ENCODE data around the gene FANK1. TPM values are rescaled to one million over a fixed set of nuclear protein-coding genes. Genes with fewer than 3 reads are reported as not detected.
A peak's percentile ranks its signal among the peaks of the same experiment; 100 is the strongest.

FANK1 gene
- total and polyA plus RNA-seq, 2 experiments from 2014 or later = 2.9 to 6.0 TPM

DNA sequence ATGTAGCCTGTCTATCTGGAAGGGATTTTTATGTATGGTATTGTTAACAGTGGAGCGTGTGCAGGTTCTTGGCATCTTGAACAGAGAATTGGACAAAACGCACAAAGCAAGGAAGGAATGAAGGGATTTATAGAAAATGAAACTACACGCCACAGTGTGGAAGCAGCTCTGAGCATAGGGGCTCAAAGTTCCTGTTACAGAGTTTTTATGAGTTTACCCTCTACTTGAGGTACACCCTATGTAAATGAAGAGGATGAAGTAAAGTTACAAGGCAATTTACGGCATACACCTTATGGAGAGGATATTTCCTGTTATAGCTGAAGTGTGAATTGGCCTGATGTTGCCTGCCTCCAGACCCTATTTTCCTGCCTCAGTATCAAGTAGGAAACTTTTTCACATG, 33.3 kb downstream of the FANK1 start:
- Histone ChIP-seq H3K4me1 (ENCODE audit: insufficient read depth) (no peaks in the 10 kb centered on the region), H3K36me3 (replicated peaks; ENCODE audit: insufficient read depth, low read depth) (no peaks in the 10 kb centered on the region), H4K20me1 (ENCODE audit: insufficient read depth, poor library complexity, severe bottlenecking) (no peaks in the 10 kb centered on the region), H3K9me3 (ENCODE audit: low read depth) (no peaks in the 10 kb centered on the region), H3K27me3 (no peaks in the 10 kb centered on the region), H2AFZ (no peak overlapping the region), H3K27ac (peak overlapping the region; percentile 70), H3K79me2 (no peaks in the 10 kb centered on the region), H3K9me2 (replicated peaks; ENCODE audit: insufficient read depth) (no peaks in the 10 kb centered on the region), H3K4me2 (peak overlapping the region; percentile 57), H3K4me3 (no peak overlapping the region)
- 84% methylated on average over 4 of the region's 4 CpGs for WGBS (ENCODE audit: low lambda C conversion rate, missing lambda C conversion rate)
- peak; percentile 13 for DNase-seq (ENCODE audit: low spot score)
- TF ChIP-seq, protein P1, sequence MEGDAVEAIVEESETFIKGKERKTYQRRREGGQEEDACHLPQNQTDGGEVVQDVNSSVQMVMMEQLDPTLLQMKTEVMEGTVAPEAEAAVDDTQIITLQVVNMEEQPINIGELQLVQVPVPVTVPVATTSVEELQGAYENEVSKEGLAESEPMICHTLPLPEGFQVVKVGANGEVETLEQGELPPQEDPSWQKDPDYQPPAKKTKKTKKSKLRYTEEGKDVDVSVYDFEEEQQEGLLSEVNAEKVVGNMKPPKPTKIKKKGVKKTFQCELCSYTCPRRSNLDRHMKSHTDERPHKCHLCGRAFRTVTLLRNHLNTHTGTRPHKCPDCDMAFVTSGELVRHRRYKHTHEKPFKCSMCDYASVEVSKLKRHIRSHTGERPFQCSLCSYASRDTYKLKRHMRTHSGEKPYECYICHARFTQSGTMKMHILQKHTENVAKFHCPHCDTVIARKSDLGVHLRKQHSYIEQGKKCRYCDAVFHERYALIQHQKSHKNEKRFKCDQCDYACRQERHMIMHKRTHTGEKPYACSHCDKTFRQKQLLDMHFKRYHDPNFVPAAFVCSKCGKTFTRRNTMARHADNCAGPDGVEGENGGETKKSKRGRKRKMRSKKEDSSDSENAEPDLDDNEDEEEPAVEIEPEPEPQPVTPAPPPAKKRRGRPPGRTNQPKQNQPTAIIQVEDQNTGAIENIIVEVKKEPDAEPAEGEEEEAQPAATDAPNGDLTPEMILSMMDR (IDR thresholded peaks at IDR 0.05; ENCODE audit: poor library complexity) = no peak
- TF ChIP-seq EZH2phosphoT487 (IDR thresholded peaks at IDR 0.05; ENCODE audit: low read depth, severe bottlenecking, unreplicated experiment) (no peak), EZH2 (IDR thresholded peaks at IDR 0.05; ENCODE audit: borderline replicate concordance) (no peak)

DNA sequence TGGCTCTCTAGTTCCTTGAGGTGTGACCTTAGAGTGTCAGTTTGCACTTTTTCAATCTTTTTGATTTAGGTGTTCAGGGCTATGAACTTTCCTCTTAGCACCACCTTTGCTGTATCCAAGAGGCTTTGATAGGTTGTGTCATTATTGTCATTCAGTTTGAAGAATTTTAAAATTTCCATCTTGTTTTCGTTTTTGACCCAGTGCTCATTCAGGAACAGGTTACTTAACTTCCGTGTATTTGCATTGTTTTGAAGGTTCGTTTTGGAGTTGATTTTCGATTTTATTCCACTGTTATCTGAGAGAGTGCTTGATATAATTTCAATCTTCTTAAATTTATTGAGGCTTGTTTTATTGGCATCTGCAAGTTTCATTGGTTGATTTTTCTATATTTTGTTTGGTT, 37.3 kb downstream of the FANK1 start:
- Histone ChIP-seq H4K20me1 (ENCODE audit: insufficient read depth, poor library complexity, severe bottlenecking) (no peaks in the 10 kb centered on the region), H3K4me3 (no peak overlapping the region), H3K9me2 (replicated peaks; ENCODE audit: insufficient read depth) (no peaks in the 10 kb centered on the region), H3K79me2 (no peaks in the 10 kb centered on the region), H3K9me3 (ENCODE audit: low read depth) (no peaks in the 10 kb centered on the region), H3K4me2 (no peak overlapping the region), H3K36me3 (replicated peaks; ENCODE audit: insufficient read depth, low read depth) (no peaks in the 10 kb centered on the region), H3K4me1 (ENCODE audit: insufficient read depth) (no peaks in the 10 kb centered on the region), H3K27ac (no peak overlapping the region), H2AFZ (no peak overlapping the region), H3K27me3 (no peaks in the 10 kb centered on the region)
- WGBS (ENCODE audit: low lambda C conversion rate, missing lambda C conversion rate) = 80% methylated on average over 4 of the region's 4 CpGs
- no peak for DNase-seq (ENCODE audit: low spot score)
- no peak for TF ChIP-seq EZH2 (IDR thresholded peaks at IDR 0.05; ENCODE audit: borderline replicate concordance)
- TF ChIP-seq, protein P1 (IDR thresholded peaks at IDR 0.05; ENCODE audit: poor library complexity) = no peak
- TF ChIP-seq EZH2phosphoT487 (IDR thresholded peaks at IDR 0.05; ENCODE audit: low read depth, severe bottlenecking, unreplicated experiment) = no peak

DNA sequence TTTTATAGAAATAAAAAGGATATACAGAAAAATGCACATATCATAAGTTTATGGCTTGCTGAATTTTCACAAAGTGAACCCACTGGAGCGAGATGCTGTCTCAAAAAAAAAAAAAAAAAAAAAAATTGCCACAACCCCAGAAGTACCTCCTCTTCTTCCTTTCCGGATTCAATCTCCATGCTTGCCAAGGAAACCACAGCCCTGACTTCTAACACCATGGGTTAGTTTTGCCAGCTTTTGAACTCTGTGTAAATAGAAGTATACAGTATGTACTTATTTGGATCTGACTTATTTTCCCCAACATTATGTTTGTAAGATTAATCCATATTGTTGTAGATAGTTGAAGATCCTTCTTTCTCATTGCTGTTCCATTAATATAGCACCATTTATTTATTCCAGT, 40.0 kb downstream of the FANK1 start:
- Histone ChIP-seq H3K4me1 (ENCODE audit: insufficient read depth) (no peaks in the 10 kb centered on the region), H3K27ac (no peak overlapping the region), H3K36me3 (replicated peaks; ENCODE audit: insufficient read depth, low read depth) (no peaks in the 10 kb centered on the region), H3K9me3 (ENCODE audit: low read depth) (no peaks in the 10 kb centered on the region), H2AFZ (no peak overlapping the region), H3K27me3 (no peaks in the 10 kb centered on the region), H3K4me3 (no peak overlapping the region), H4K20me1 (ENCODE audit: insufficient read depth, poor library complexity, severe bottlenecking) (no peaks in the 10 kb centered on the region), H3K4me2 (no peak overlapping the region), H3K79me2 (no peaks in the 10 kb centered on the region), H3K9me2 (replicated peaks; ENCODE audit: insufficient read depth) (no peaks in the 10 kb centered on the region)
- 100% methylated on average over 2 of the region's 2 CpGs for WGBS (ENCODE audit: low lambda C conversion rate, missing lambda C conversion rate)
- TF ChIP-seq, protein P1 (IDR thresholded peaks at IDR 0.05; ENCODE audit: poor library complexity) = no peak
- DNase-seq (ENCODE audit: low spot score) = no peak

DNA sequence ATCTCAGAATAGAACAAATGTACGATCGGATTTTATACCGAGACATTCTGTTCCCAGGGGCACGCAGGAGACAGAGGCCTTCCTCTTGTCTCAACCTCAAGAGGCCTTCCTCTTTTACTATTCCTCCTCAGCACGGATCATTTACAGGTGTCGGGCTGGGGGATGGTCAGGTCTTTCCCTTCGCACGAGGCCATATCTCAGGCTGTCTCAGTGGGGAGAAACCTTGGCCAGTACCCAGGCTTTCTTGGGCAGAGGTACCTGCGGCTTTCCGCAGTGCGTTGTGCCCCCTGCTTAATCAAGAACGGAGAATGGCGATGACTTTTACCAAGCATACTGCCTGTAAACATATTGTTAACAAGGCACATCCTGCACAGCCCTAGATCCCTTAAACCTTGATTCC, 44.2 kb downstream of the FANK1 start:
- WGBS (ENCODE audit: low lambda C conversion rate, missing lambda C conversion rate) = 70% methylated on average over 13 of the region's 13 CpGs
- DNase-seq (ENCODE audit: low spot score) = no peak
- Histone ChIP-seq H2AFZ (peak overlapping the region; percentile 4), H3K4me1 (ENCODE audit: insufficient read depth) (no peaks in the 10 kb centered on the region), H3K4me2 (no peak overlapping the region), H3K27ac (peak overlapping the region; percentile 25), H3K27me3 (no peaks in the 10 kb centered on the region), H3K4me3 (no peak overlapping the region), H4K20me1 (ENCODE audit: insufficient read depth, poor library complexity, severe bottlenecking) (no peaks in the 10 kb centered on the region), H3K79me2 (no peaks in the 10 kb centered on the region), H3K9me2 (replicated peaks; ENCODE audit: insufficient read depth) (no peaks in the 10 kb centered on the region), H3K36me3 (replicated peaks; ENCODE audit: insufficient read depth, low read depth) (no peaks in the 10 kb centered on the region), H3K9me3 (ENCODE audit: low read depth) (no peaks in the 10 kb centered on the region)
- TF ChIP-seq EZH2phosphoT487 (IDR thresholded peaks at IDR 0.05; ENCODE audit: low read depth, severe bottlenecking, unreplicated experiment) (no peak), EZH2 (IDR thresholded peaks at IDR 0.05; ENCODE audit: borderline replicate concordance) (no peak)
- TF ChIP-seq, protein P1 (IDR thresholded peaks at IDR 0.05; ENCODE audit: poor library complexity) = no peak
